NCI-H510A treated with DMSO at 0.1 percent for 48 hours (cell line): ENCODE measurements around the gene POLN.
"Not testable (repeated sequence)": the region's sequence is repeated elsewhere in the genome, so short reads cannot be mapped to it uniquely, and the experiment has no call there.

Experiments
- DNase-seq: peaks from one replicate; lab custom pipeline; 2025; lab: John Stamatoyannopoulos, UW

The POLN gene

DNA sequence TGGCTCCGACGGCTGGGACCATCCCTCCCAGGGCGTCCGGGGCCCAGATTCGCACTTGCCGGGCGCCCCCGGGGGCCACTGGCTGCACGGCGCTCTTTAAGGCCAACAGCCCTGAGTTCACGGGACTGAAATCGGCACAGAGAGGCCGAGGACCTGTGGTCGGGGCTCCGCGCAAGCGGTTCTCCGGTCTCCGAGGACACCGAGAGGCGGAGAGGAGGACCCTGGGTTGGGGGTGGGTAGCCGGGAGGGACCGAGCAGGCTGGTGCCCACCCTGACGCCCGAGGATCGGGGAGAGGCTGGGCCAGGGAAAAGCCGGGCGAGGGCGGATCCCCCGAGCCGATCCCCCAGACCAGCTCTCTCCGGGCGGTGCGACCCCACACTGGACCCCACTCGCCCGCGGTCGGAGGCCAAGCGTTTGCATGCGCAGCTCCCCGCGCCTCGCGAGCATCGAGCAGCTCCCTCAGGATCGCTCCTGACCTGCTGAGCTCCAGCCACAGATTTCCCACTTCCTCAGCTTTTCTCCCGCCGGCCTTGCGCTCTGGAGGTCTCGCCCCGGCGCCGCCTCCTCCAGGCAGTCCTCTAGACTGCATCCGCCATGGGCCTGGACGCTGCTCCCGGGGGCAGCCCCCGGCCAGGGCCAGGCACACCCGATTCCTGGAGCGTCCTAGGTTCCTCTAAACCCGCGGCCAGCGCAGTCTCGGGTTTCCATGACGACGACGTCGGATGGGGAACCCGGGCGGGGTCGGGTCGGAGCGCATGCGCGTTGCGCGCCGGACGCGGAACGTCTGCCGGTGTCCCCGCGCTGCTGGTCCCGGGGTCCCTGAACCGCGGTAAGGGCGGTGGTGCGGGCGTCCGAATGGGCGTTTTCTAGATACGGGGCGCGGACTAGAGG is 200.4 kb downstream of the POLN start:
- peak; percentile 36 for DNase-seq

GRCh38 chr4:2040391-2041238 is 201.3 kb downstream of the POLN start:
- DNase-seq: no peak

GRCh38 chr4:2036866-2037265 is 205.1 kb downstream of the POLN start:
- no peak for DNase-seq

GRCh38 chr4:2036327-2036726 is 205.6 kb downstream of the POLN start:
- no peak for DNase-seq

GRCh38 chr4:2031161-2031560 is 210.8 kb downstream of the POLN start:
- DNase-seq: not testable (repeated sequence)

- DNase-seq: not testable (repeated sequence)
These were observed 214.8 kb downstream of the POLN start for GRCh38 chr4:2027120-2027519.

GRCh38 chr4:2025817-2026216 is 216.1 kb downstream of the POLN start:
- DNase-seq: no peak

DNA sequence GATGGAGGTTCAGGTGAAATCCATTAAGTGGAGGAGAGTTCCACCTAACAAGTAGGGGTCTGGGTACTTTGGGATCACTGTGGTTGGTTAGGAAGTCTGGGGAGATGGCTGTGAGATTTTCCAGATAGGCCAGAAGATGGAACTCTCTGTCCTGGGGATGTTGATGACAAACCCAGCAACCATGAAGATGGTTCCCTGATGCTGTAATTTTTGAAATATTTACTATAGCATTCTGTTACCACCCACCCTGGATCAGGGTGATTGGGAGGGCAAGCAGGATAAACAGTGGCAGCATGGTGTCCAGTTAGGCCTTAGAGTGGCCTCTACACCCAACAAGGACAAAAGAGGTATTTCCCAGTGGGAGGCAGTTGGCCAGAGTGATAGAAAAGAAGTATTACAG is 217.2 kb downstream of the POLN start:
- no peak for DNase-seq
